Kidney capillary endothelial cell (primary cell): ENCODE results near the gene RNF169.

Experiments
- DNase-seq: peaks from one replicate; pipeline ENCODE4 v3.0.0-alpha.2; 2018; ENCODE audit warnings: low spot score

Gene RNF169

GRCh38 chr11:74748211-74749126, at the start of gene RNF169:
RNF169 (plus strand) TSS chr11:74748849; CDS start chr11:74748881, 32 bp downstream.
- peak; percentile 96 for DNase-seq

DNA sequence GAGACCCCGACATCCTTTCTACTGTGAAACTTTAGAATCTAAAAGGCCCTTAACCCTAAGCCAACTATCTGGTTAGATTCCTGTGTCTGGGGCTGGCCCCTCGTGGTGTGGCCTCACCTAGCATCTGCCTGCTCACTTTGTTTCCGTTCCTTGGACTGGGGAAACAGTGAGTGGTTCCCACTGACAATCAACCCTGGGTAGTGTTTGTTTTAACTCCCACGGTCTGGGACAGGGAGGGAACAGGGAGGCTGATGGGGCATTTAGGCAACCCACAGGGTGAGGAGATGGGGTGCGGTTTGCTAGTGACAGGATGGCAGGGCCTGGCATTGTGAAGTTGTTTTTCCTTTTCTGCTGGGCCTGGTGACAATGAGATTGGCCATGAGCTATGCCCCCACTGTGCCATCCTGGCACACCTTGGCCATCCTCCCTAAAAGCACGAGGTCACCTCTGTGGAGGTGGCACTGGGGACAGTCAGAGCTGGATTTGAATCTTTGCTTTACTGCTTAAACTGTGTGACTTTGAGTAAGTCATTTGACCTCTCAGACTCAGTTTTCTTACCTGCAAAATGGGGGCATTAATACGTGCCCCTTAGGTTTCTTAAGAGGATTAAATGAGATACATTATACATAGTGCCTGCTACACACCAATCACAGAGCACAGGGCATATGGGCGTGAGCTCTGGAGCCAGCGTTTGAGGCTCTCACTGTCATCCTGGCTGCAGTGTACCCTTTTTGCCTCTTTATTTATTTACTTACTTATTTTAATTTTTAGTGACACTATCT, 48.8 kb upstream of the RNF169 start:
- DNase-seq: no peak

- DNase-seq: no peak
These were observed 47.3 kb upstream of the RNF169 start for GRCh38 chr11:74701351-74701750.

GRCh38 chr11:74702383-74703007, 46.2 kb upstream of the RNF169 start:
- DNase-seq: peak; percentile 60

DNA sequence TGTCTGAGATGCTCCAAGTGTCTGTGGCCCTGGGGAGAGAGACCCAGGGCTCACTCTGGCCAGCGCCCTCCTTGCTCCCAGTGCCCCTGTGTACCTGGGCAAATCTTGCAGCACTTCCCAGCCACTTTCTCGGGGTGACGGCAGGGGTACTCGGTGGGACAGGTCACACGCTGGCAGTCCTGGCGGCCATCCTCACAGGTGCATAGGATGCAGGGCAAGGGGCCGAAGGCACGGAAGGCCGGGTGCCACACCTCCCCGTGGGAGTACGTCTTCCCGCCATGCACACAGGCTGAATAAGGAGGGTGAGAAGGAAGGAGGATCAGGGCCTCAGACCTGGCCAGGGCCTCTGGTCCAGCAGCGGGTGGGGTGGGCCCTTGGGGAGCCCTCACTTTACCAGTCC, 45.4 kb upstream of the RNF169 start:
- DNase-seq: no peak

DNA sequence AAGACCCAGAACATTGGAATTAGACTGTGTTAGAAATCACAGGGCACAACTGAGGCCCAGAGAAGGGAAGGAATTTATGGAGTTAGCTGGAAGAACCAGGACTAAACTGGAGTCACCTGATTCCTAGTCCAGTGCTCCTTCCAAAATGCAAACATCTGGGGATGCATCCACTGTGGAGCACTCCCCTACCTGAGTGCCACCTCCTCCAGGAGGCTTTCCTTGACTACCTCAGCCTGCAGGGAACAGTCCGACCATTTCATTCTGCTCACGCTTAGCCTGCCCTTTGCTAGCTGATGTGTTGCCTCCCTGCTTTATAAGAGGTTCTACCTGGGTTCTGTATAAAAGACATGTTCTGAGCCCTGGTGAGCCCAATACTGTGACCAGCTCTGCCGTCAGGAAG, 41.5 kb upstream of the RNF169 start:
- no peak for DNase-seq

- DNase-seq: no peak
These were observed 40.8 kb upstream of the RNF169 start for GRCh38 chr11:74707602-74708510.

DNA sequence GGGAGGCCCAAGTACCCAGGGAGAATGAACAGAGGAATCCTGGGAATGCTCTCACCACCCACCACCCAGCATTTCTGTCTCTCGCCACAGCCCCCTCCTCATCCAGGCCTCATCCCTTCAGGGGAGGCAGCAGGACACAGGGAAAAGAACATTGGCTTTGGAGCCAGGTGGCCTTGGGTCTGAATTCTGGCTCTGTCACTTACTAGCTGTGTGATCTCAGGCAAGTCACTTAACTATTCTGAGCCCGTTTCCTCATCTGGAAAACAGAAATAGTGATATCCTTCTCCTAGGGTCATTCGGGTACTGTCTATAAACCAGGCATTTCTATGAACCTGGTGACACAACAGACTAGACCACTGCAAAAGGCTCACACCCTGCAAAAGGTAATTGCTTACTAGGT, 39.5 kb upstream of the RNF169 start:
- DNase-seq: no peak

- DNase-seq: no peak
These were observed 38.2 kb upstream of the RNF169 start for GRCh38 chr11:74710281-74710938.

GRCh38 chr11:74713686-74714085, 35.0 kb upstream of the RNF169 start:
- no peak for DNase-seq

GRCh38 chr11:74714904-74715303, 33.7 kb upstream of the RNF169 start:
- DNase-seq: no peak

DNA sequence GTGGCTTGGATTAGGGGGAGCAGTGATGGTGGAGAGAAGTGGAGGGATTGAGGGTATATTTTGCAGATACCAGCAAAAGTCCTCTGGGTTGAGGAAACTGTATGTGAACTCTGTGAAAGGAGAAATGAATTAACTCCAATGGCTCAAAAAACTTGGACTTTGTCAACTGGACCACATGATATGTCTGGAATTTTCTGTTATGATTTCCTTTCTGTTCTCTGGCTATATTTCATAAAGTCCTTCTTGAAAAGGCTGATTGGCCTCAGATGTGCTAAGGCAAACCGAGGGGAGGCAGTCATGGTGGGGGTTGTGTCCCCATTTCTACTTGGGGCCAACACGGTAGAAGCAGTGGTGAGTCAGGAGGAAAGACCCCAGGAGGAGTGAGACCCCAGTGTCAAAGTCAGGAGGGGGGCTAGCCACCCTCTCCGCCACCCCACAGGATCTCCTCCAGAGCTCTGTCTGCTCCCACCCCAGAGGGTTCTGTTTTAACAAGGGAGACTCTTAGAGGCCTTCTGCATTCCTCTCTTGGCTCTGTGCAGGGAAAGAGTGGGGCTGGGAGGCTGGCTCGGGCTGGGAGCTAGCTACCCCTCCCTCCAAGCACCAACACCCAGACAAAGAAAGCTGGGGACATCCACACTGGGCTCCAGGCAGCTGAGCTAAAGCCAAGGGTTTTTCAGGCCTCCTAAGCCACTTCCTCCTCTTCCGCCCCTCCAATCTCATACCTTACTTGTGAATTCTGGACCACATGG, 31.3 kb upstream of the RNF169 start:
- DNase-seq: no peak

GRCh38 chr11:74719011-74719410, 29.6 kb upstream of the RNF169 start:
- no peak for DNase-seq

GRCh38 chr11:74720596-74721478, 27.8 kb upstream of the RNF169 start:
- DNase-seq: no peak

DNA sequence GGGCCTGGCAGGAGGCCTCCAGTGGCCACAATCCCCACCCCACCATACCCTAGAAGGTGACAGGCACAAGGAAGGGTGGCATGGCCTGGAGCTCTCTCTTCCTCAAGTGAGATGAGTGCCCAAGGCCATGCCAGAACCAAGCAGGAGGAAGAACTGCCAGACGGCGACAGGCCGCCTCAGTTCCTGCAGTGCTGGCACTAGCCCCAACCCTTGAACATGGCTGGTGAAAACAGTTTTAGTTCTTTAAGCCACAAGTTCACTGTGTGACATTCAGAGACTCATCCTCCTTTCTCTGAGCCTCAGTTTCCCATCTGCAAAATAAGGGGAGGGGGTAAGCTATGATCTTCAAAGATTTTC, 27.2 kb upstream of the RNF169 start:
- no peak for DNase-seq

DNA sequence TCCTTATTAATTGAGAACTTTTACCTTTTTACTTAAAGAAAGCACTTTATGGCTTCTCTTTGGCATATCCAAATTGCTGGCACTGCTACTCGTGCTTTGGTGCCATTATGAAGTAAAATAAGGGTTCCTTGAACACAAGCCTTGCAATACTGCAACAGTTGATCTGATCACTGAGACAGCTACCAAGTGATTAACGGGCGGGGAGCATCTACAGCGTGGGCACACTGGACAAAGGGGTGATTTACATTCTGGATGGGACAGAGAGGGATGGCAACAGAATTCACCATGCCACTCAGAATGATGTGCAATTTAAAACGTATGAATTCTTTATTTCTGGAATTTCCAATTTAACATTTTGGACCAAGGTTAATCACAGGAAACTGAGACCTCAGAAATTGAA, 25.1 kb upstream of the RNF169 start:
- no peak for DNase-seq

DNA sequence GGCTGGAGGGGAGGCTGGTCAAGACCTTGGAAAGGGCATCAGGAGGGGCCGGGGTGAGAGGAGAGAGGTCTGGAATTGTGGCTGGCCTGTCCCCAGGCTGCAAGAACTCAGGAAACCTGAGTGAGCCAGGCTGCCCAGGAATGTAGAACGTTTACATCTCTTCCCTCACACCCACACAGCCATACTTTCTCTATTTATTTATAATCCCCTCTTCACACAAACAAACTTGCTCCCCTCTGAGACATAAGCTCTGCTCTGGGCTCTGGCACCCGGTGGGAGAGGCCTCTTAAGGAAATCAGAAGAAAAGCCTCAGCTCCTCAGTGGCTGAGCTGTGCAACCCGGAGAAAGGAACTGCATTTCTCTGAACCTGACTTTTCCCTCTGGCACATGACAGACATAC, 22.9 kb upstream of the RNF169 start:
- no peak for DNase-seq

GRCh38 chr11:74726547-74727182, 22.0 kb upstream of the RNF169 start:
- DNase-seq: peak; percentile 49

DNA sequence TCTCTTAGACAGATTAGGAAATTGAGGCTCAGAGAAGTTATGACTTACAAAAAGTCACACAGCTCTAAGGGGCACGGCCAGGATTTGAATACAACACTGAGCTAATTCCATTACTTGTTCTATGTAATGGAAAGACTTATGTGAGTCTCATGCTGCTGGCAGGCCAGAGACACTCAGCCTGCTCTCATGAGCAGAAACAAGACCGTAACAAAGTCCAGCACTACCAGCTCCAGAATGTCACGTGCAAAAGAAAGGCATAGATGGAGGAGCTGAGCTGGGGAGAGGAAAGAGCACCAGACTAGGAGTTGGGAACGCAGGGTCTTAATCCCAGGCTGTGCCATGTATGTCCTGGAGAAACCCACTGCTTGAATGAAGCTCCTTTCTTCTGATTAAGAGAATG, 19.3 kb upstream of the RNF169 start:
- DNase-seq: no peak
